Activated naive CD8-positive, alpha-beta T cell (primary cell): Measurements from ENCODE around the gene PHKB.
"Not testable (repeated sequence)": the region's sequence is repeated elsewhere in the genome, so short reads cannot be mapped to it uniquely, and the experiment has no call there.

ENCODE experiments used
- H3K27ac Mint-ChIP-seq: one replicate; pipeline ENCODE4 v1.8.0; 2021; ENCODE audit warnings: mixed read lengths
- H3K27me3 Mint-ChIP-seq: one replicate; pipeline ENCODE4 v1.8.0; 2021; ENCODE audit warnings: mixed read lengths
- H3K36me3 Mint-ChIP-seq: one replicate; pipeline ENCODE4 v1.8.0; 2021; ENCODE audit warnings: mixed read lengths
- H3K4me1 Mint-ChIP-seq: one replicate; pipeline ENCODE4 v1.8.0; 2021; ENCODE audit warnings: low read depth, mixed read lengths
- H3K4me3 Mint-ChIP-seq: one replicate; pipeline ENCODE4 v1.8.0; 2021; ENCODE audit warnings: mild to moderate bottlenecking, mixed read lengths
- H3K9me3 Mint-ChIP-seq: one replicate; pipeline ENCODE4 v1.8.0; 2021; ENCODE audit warnings: low read depth, mixed read lengths

Gene PHKB

DNA sequence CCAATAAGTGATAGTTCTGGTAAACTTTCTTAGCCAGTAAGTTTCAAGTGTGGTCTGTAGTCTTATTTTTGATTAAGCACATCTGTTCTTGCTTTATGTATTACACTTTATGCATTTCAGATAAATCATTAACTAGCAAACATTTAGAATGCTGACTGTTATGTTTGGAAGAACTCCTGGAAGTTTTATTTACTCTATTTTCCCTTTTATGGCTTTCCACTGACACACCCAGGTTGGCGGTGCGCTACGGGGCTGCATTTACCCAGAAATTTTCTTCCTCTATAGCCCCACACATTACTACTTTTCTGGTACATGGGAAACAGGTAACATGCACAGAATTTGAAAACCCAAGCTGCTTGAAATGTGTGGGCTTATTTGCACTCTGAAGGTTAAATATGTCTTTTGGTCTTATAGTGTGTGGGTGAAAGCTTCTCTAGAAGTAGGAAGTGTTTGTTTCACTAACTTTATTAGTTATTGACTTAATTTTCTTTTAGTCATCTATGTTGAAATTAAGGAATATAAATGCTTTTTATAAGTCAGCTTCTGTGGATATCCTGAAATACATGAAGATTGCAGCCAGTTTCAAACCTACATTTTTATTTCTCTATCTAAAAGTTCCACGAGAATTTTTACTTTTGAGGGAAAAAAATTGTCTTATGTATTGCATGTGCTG lies 203.7 kb downstream of the PHKB start:
- H3K9me3 Mint-ChIP-seq = no peaks in the 10 kb centered on the region
- H3K4me1 Mint-ChIP-seq = no peaks in the 10 kb centered on the region
- H3K27ac Mint-ChIP-seq = no peak overlapping the region
- H3K4me3 Mint-ChIP-seq = no peak overlapping the region
- no peaks in the 10 kb centered on the region for H3K27me3 Mint-ChIP-seq
- peaks cover 39% of the 10 kb centered on the region for H3K36me3 Mint-ChIP-seq

DNA sequence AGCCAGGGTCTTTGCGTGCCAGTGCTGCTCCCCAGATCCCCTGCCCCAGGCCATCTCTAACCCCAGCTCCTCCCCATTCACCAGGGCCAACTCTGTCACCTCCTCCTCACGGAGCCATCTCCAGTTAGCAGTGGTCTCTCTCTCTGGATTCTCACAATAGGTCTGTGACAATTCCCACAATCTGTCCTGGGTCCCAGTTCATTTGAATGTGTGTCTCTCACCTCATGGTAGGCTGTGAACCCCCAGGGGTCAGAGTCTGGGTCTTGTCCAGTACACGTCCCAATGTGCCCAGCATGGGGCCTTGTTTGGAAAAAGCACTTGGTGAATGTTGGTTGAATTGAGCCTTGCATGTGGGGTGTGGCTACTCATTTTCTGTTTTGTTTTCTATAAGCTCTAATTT lies 205.3 kb downstream of the PHKB start:
- Mint-ChIP-seq H3K27ac (no peak overlapping the region), H3K27me3 (no peaks in the 10 kb centered on the region), H3K9me3 (no peaks in the 10 kb centered on the region), H3K4me3 (no peak overlapping the region), H3K36me3 (peaks cover 34% of the 10 kb centered on the region), H3K4me1 (no peaks in the 10 kb centered on the region)

DNA sequence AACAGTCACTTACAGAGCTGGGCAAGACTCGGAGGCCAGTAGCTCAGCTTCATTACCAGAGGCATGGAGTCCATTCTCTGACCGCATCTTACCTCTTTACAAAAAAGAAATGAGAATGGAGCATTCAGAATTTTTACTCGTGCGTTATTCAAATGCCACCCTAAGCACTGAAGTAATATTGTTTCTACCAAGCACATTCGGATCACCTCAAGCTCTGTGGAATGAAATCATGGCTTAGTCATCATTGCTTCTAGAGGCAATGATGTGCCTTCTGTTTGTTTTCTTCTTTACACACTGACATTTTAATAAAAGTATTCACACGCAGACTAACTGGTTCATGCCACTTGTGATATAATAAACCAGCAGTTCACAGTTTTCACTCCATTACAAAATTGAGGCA lies 206.8 kb downstream of the PHKB start:
- Mint-ChIP-seq H3K9me3 (no peaks in the 10 kb centered on the region), H3K4me1 (no peaks in the 10 kb centered on the region), H3K27me3 (no peaks in the 10 kb centered on the region), H3K4me3 (no peak overlapping the region), H3K27ac (no peak overlapping the region), H3K36me3 (peaks cover 30% of the 10 kb centered on the region)

DNA sequence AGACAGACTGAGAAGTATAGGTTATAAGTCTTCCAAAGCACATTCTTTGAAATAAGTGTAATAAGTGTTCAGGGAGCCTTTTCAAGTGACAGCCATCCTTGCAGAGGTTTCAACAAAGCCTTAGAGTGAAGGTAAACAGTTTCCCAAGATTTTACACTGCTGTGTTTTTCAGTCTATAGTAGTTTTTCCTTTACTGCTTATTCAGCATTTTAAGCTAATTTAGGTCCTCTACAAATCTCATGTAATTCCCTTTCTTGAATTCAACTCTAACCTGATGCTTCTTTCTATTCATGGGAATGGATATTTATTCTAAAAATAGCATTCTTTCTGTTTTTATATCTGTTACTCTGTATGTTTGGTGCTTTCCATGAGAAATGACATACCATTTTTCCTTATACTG lies 211.3 kb downstream of the PHKB start:
- H3K9me3 Mint-ChIP-seq = peaks cover 3% of the 10 kb centered on the region
- H3K27me3 Mint-ChIP-seq = no peaks in the 10 kb centered on the region
- no peak overlapping the region for H3K4me3 Mint-ChIP-seq
- H3K4me1 Mint-ChIP-seq = no peaks in the 10 kb centered on the region
- no peak overlapping the region for H3K27ac Mint-ChIP-seq
- peaks cover 50% of the 10 kb centered on the region for H3K36me3 Mint-ChIP-seq

DNA sequence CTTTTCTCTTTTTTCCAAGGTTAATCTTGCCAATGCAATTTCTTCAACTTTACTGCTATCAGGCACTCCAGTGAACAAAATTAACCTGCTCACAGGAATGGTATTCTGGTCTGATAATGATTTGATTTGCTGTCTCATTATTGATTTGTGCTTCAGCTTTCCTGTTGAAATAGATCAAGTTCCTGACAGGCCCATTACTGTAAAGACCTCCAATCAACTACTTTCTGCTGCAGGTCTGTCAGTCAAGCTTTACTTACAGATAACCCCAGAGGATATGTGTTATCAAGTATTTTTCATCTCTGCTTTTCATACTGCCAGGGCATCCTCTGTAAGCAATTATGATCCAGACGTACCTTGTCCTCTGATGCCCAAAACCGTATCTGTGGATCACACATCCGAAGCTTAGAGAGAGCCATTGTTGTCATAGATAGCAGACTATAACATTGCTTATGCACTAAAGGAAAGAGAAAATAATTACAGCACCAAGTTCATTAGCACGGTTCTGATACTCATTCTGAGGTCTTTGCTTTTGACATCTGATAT lies 215.6 kb downstream of the PHKB start:
- no peak overlapping the region for H3K4me3 Mint-ChIP-seq
- peaks cover 4% of the 10 kb centered on the region for H3K9me3 Mint-ChIP-seq
- no peaks in the 10 kb centered on the region for H3K27me3 Mint-ChIP-seq
- no peaks in the 10 kb centered on the region for H3K4me1 Mint-ChIP-seq
- peaks cover 62% of the 10 kb centered on the region for H3K36me3 Mint-ChIP-seq
- H3K27ac Mint-ChIP-seq = no peak overlapping the region

DNA sequence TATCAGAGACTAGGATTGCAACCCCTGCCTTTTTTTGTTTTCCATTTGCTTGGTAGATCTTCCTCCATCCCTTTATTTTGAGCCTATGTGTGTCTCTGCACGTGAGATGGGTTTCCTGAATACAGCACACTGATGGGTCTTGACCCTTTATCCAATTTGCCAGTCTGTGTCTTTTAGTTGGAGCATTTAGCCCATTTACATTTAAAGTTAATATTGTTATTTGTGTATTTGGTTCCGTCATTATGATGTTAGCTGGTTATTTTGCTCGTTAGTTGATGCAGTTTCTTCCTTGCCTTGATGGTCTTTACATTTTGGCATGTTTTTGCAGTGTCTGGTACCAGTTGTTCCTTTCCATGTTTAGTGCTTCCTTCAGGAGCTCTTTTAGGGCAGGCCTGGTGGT lies 220.4 kb downstream of the PHKB start:
- not testable (repeated sequence) for H3K27me3 Mint-ChIP-seq, H3K4me1 Mint-ChIP-seq, H3K27ac Mint-ChIP-seq, H3K4me3 Mint-ChIP-seq, H3K9me3 Mint-ChIP-seq
- H3K36me3 Mint-ChIP-seq = peaks cover 46% of the 10 kb centered on the region

DNA sequence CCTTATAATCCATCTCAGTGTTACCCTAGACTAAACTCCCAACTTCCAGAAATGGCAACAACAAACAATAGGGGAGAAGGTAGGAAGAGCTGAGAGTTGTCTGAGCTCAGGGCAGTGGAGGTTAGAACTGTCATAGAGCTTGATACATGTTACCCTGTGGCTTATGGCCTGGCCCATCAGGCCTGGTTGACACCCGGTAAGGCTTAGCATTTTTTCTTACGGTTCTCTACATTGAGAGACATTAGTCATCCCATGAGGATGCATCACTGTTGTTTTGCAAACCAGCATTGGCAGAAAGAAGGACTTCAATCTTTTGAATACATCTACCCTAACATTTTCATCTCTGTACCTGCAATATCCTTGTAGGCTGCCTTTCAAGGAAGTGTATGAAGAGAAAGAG lies 226.6 kb downstream of the PHKB start:
- Mint-ChIP-seq H3K4me1 (peaks cover 9% of the 10 kb centered on the region), H3K9me3 (no peaks in the 10 kb centered on the region), H3K27ac (no peak overlapping the region), H3K4me3 (no peak overlapping the region), H3K27me3 (no peaks in the 10 kb centered on the region), H3K36me3 (peaks cover 28% of the 10 kb centered on the region)

DNA sequence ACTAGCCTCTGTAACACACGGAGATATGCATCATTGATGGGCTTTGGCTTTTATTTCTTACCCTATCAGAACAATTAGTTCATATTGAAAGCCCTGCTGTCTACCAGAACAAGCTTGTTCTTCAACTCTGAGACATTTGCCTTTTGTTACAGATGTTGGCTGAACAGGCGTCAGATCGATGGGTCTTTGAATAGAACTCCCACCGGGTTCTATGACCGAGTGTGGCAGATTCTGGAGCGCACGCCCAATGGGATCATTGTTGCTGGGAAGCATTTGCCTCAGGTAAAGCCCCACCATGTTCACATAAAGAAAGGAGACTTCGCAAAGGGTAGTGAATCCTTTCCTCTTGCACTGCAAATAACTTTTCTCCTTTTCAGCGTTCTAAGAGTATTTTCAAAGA lies 232.1 kb downstream of the PHKB start:
- no peaks in the 10 kb centered on the region for H3K27me3 Mint-ChIP-seq
- H3K4me3 Mint-ChIP-seq = no peak overlapping the region
- H3K4me1 Mint-ChIP-seq = peaks cover 3% of the 10 kb centered on the region
- no peak overlapping the region for H3K27ac Mint-ChIP-seq
- peaks cover 52% of the 10 kb centered on the region for H3K36me3 Mint-ChIP-seq
- H3K9me3 Mint-ChIP-seq = no peaks in the 10 kb centered on the region

DNA sequence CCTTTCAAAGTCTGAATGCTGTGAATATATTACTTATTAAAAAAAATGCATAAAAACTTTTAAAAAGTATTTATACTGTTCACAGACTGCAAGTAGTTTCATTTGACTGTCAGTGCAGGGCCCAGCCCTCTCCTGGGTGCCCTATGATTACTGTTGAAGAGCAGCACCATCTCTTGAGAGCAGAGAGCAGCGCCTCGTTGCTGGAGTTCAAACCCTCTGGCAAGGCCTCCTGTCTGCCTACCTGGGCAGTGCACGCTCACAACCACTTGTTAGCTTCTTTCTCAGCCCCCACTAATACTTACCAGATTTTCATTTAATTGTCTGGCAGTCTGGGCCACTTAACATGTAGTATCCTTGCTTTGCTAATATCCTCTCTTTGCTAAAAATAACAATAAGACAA lies 233.4 kb downstream of the PHKB start:
- no peak overlapping the region for H3K4me3 Mint-ChIP-seq
- H3K36me3 Mint-ChIP-seq = peaks cover 61% of the 10 kb centered on the region
- no peaks in the 10 kb centered on the region for H3K9me3 Mint-ChIP-seq
- H3K27me3 Mint-ChIP-seq = no peaks in the 10 kb centered on the region
- no peaks in the 10 kb centered on the region for H3K4me1 Mint-ChIP-seq
- H3K27ac Mint-ChIP-seq = no peak overlapping the region

DNA sequence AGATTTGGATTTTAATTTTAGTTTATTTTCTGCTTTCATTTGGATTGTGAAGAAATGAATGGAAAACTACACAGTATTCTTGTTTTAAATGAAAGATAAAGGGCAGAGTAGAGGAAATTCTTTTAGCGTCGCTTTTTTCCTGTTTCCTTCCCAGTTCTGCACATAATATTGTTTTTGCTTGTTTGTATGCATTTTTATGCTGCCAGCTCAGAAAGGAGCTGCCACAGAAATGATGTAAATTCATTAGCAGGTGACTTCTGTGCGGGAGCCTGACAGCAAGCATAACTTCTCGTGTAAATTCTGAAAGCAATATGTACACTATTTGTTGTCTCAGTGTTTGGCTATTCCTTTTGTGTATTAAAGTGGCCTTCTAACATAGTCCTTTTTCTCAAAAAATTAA lies 234.6 kb downstream of the PHKB start:
- H3K4me3 Mint-ChIP-seq = no peak overlapping the region
- H3K4me1 Mint-ChIP-seq = no peaks in the 10 kb centered on the region
- H3K36me3 Mint-ChIP-seq = peaks cover 56% of the 10 kb centered on the region
- H3K27me3 Mint-ChIP-seq = no peaks in the 10 kb centered on the region
- no peak overlapping the region for H3K27ac Mint-ChIP-seq
- peaks cover 2% of the 10 kb centered on the region for H3K9me3 Mint-ChIP-seq

DNA sequence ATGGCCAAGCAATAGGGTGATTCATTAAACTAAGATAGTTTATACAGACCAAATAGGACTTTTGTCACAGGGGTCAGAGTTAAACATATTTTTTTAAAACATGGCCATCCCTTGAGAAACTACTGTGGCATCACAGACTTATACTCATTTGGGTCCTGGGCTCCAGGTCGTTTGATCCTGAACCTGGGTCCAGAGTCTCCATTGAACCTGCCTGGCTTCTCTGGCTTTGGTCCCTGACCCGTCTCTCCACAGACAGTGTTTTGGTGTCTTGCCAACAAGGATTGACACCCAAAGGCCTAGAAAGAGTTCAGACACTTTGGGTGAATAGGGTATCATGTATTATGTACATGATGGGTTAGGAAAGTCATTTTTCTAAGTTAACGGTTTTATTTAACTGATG lies 236.7 kb downstream of the PHKB start:
- Mint-ChIP-seq H3K36me3 (peaks cover 50% of the 10 kb centered on the region), H3K27ac (no peak overlapping the region), H3K9me3 (peaks cover 15% of the 10 kb centered on the region), H3K4me1 (no peaks in the 10 kb centered on the region), H3K4me3 (no peak overlapping the region), H3K27me3 (no peaks in the 10 kb centered on the region)

DNA sequence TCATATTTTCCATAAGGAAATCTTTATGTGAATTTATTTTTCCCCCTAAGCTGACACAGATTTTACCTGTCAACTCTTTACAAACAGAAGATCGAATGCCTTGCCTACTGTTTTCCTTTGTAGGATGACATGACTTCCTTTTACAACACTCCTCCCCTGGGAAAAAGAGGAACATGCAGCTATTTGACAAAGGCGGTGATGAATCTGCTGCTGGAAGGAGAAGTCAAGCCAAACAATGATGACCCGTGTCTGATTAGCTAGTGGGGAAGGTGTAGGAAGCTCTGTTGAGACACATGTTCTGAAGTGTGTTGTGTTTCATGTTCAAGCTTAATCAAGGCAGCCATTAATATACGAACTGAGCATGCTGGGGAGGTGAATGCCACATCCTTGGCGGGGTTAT lies 238.0 kb downstream of the PHKB start:
- Mint-ChIP-seq H3K27ac (no peak overlapping the region), H3K4me1 (no peaks in the 10 kb centered on the region), H3K27me3 (no peaks in the 10 kb centered on the region), H3K9me3 (peaks cover 17% of the 10 kb centered on the region), H3K36me3 (peaks cover 51% of the 10 kb centered on the region), H3K4me3 (no peak overlapping the region)

DNA sequence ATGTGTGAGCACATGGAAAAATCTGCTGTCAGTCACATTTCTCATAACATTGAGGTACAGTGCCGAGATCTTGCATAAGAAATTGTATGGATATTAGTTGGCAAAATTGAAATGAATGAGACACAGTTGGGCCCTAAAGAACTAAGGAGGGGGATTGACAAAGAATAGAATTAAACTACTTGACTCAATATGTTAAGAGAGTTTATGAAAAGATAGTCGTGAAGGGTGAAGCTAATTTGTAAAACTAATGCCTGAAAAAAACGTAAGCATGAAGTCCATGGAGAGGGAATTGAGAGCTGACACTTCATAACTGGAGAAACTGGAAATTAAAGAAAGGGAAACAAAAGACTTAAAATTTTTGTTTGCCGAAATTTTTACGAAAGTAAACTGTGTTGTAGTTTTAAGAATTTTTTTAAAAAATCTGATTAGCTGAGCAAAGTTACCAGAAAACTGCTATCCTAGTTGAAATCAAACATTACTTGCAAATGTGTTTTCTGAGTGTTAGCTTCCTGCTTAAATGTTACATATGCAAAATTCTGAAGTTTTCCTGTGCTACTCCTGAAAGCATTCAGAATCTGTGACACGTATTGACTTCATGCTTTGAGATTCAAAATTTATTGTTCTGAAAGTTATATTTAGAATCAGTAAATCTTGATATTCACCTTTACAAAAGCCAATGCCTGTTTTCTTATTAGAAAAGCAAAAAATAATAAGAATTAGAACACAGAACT lies 239.9 kb downstream of the PHKB start:
- H3K9me3 Mint-ChIP-seq = peaks cover 17% of the 10 kb centered on the region
- no peak overlapping the region for H3K27ac Mint-ChIP-seq
- no peaks in the 10 kb centered on the region for H3K27me3 Mint-ChIP-seq
- no peaks in the 10 kb centered on the region for H3K4me1 Mint-ChIP-seq
- H3K4me3 Mint-ChIP-seq = no peak overlapping the region
- H3K36me3 Mint-ChIP-seq = peaks cover 39% of the 10 kb centered on the region

DNA sequence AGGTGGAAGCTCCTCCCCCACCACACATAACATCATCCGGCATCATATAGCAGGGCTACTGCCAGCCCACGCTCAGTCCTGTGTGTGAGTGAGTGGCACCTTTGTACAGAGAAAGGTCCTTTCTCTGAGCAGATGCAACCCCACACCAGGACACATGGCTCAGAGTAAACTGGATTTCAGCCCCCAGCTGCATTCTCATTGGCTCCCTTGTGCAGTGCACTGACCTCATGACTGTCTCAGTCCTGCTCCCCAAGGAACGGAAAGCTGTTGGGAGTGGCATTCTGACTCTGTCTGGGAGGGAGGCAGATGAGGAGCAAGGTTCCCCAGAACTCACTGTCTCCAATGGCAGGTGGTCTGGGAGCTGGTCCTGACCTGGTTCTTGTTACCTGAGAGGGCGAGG lies 244.1 kb downstream of the PHKB start:
- H3K27ac Mint-ChIP-seq = no peak overlapping the region
- no peaks in the 10 kb centered on the region for H3K4me1 Mint-ChIP-seq
- H3K27me3 Mint-ChIP-seq = no peaks in the 10 kb centered on the region
- H3K9me3 Mint-ChIP-seq = peaks cover 17% of the 10 kb centered on the region
- peaks cover 8% of the 10 kb centered on the region for H3K36me3 Mint-ChIP-seq
- H3K4me3 Mint-ChIP-seq = no peak overlapping the region

DNA sequence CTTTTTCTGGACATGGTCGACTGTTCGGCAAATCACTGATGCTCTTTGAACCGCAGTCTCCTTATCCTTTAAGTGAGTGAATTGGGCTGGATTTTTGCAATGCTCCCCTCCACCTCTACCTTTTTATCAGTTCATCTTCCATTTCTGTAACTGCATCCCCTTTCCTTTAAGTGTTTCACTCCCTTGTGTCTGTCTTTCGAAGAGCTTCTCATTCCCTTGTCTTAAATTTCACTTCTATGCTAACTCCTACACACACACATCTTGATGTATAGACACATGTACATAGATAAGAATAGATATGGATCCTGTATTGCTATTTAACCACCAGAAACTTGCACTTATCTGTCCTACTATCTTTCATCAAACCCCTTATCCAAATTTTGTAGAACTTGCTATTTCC lies 250.7 kb downstream of the PHKB start:
- Mint-ChIP-seq H3K4me1 (no peaks in the 10 kb centered on the region), H3K9me3 (no peaks in the 10 kb centered on the region), H3K27me3 (peaks cover 8% of the 10 kb centered on the region), H3K36me3 (no peaks in the 10 kb centered on the region), H3K4me3 (no peak overlapping the region), H3K27ac (no peak overlapping the region)
